ENCODE results near the gene SAMD9L.

Gene SAMD9L

DNA sequence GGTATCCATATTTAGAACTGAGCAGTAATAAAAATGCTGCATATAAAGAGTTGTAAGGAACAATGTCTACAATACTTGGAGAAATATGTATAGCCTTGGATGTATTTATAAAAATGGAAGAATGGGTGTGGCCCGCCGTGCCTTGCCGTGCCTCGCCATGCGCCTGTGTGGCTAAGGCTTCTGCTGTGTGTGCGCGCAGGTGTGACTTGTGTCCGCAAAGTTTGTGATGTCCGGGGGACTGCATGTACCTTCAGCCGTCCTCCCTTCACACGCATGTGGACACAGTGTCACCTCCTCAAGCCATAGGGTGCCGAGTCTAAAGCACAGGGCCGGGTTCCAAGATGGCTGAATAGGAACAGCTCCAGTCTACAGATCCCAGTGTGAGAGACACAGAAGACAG, 40.2 kb downstream of the SAMD9L start:
- POLR2A ChIA-PET, result no interaction called here
- Histone ChIP-seq H3K9me3 (ENCODE audit: control insufficient read depth, insufficient read depth, low read depth, low read length) (no peaks in the 10 kb centered on the region), H3K27ac (ENCODE audit: extremely low read depth, low read depth, low read length) (no peak overlapping the region), H3K36me3 (ENCODE audit: control insufficient read depth in 2 of 2, insufficient read depth in 1 of 2, low read length in 2 of 2) (peaks cover 0 to 10% of the 10 kb centered on the region in 2 experiments; a peak in 1 of 3 replicates), H3K4me1 (ENCODE audit: control insufficient read depth, insufficient read depth, low read length) (no peaks in the 10 kb centered on the region), H3K4me3 (ENCODE audit: low read depth, low read length) (no peak overlapping the region)
- CTCF ChIA-PET, result interaction anchor here (0.6 kb wide), 1 partner anchor 16 kb away, joined by 3 read pairs; no protein-coding TSS in a partner anchor
- TF ChIP-seq ZNF621 (tag by site-specific recombination; IDR thresholded peaks at IDR 0.05) (no peak), RBAK (tag by site-specific recombination; IDR thresholded peaks at IDR 0.05) (no peak), GLI2 (tag by site-specific recombination; IDR thresholded peaks at IDR 0.05; ENCODE audit: borderline replicate concordance, low read depth) (no peak), ZNF335 (tag by site-specific recombination; conservative IDR thresholded peaks at IDR 0.05) (no peak), ZNF23 (tag by site-specific recombination; IDR thresholded peaks at IDR 0.05; ENCODE audit: borderline replicate concordance) (no peak), EGR2 (tag by site-specific recombination; IDR thresholded peaks at IDR 0.05; ENCODE audit: low read depth) (no peak), FEZF1 (tag by site-specific recombination; IDR thresholded peaks at IDR 0.05) (no peak), ZNF169 (tag by site-specific recombination; IDR thresholded peaks at IDR 0.05) (no peak), OSR2 (tag by site-specific recombination; IDR thresholded peaks at IDR 0.05) (no peak), ZFP3 (tag by site-specific recombination; IDR thresholded peaks at IDR 0.05; ENCODE audit: low read depth) (no peak), ZNF585B (tag by site-specific recombination; IDR thresholded peaks at IDR 0.05) (no peak)
- TF ChIP-seq, protein P1, sequence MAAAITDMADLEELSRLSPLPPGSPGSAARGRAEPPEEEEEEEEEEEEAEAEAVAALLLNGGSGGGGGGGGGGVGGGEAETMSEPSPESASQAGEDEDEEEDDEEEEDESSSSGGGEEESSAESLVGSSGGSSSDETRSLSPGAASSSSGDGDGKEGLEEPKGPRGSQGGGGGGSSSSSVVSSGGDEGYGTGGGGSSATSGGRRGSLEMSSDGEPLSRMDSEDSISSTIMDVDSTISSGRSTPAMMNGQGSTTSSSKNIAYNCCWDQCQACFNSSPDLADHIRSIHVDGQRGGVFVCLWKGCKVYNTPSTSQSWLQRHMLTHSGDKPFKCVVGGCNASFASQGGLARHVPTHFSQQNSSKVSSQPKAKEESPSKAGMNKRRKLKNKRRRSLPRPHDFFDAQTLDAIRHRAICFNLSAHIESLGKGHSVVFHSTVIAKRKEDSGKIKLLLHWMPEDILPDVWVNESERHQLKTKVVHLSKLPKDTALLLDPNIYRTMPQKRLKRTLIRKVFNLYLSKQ (tag by site-specific recombination; IDR thresholded peaks at IDR 0.05; ENCODE audit: borderline replicate concordance), result no peak
- TF ChIP-seq, protein P2, sequence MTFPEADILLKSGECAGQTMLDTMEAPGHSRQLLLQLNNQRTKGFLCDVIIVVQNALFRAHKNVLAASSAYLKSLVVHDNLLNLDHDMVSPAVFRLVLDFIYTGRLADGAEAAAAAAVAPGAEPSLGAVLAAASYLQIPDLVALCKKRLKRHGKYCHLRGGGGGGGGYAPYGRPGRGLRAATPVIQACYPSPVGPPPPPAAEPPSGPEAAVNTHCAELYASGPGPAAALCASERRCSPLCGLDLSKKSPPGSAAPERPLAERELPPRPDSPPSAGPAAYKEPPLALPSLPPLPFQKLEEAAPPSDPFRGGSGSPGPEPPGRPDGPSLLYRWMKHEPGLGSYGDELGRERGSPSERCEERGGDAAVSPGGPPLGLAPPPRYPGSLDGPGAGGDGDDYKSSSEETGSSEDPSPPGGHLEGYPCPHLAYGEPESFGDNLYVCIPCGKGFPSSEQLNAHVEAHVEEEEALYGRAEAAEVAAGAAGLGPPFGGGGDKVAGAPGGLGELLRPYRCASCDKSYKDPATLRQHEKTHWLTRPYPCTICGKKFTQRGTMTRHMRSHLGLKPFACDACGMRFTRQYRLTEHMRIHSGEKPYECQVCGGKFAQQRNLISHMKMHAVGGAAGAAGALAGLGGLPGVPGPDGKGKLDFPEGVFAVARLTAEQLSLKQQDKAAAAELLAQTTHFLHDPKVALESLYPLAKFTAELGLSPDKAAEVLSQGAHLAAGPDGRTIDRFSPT (tag by site-specific recombination; IDR thresholded peaks at IDR 0.05), result no peak
- TF ChIP-seq, protein P3, sequence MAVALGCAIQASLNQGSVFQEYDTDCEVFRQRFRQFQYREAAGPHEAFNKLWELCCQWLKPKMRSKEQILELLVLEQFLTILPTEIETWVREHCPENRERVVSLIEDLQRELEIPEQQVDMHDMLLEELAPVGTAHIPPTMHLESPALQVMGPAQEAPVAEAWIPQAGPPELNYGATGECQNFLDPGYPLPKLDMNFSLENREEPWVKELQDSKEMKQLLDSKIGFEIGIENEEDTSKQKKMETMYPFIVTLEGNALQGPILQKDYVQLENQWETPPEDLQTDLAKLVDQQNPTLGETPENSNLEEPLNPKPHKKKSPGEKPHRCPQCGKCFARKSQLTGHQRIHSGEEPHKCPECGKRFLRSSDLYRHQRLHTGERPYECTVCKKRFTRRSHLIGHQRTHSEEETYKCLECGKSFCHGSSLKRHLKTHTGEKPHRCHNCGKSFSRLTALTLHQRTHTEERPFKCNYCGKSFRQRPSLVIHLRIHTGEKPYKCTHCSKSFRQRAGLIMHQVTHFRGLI (tag by site-specific recombination; IDR thresholded peaks at IDR 0.05), result no peak

DNA sequence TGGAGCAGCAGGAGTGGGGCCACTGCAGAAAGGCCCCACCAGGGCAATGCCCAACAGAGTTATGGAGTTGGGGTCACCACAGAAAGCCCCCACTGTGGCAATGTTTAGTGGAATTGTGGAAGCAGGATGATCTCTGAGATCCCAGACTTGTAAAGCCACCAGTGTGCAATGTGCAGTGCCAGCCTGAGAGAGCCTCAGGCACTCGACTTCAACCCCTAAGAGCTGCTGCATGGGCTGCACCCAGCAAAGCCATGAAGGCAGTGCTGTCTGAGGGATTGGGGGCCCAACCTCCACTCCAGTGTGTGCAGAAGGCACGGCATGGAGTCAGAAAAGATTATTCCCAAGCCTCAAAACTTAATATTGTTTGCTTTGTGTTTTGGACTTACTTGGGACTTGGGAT, 50.8 kb downstream of the SAMD9L start:
- Histone ChIP-seq H3K27ac (ENCODE audit: extremely low read depth, low read depth, low read length) (no peak overlapping the region), H3K36me3 (ENCODE audit: control insufficient read depth in 2 of 2, insufficient read depth in 1 of 2, low read length in 2 of 2) (no peaks in the 10 kb centered on the region), H3K4me1 (ENCODE audit: control insufficient read depth, insufficient read depth, low read length) (no peaks in the 10 kb centered on the region), H3K4me3 (ENCODE audit: low read depth, low read length) (no peak overlapping the region), H3K9me3 (ENCODE audit: control insufficient read depth, insufficient read depth, low read depth, low read length) (no peaks in the 10 kb centered on the region)
- ChIA-PET POLR2A (no interaction called here), CTCF (no interaction called here)
- TF ChIP-seq ZNF292 (tag by site-specific recombination; IDR thresholded peaks at IDR 0.05; ENCODE audit: borderline replicate concordance, low read depth) (no peak), ZNF837 (tag by site-specific recombination; IDR thresholded peaks at IDR 0.05) (no peak), ZNF426 (tag by site-specific recombination; IDR thresholded peaks at IDR 0.05) (no peak), ZNF214 (tag by site-specific recombination; IDR thresholded peaks at IDR 0.05; ENCODE audit: borderline replicate concordance) (no peak), HOXC10 (CRISPR knock-in tag; IDR thresholded peaks at IDR 0.05) (no peak), WT1 (tag by site-specific recombination; IDR thresholded peaks at IDR 0.05) (no peak), ZNF391 (tag by site-specific recombination; IDR thresholded peaks at IDR 0.05; ENCODE audit: borderline replicate concordance, low read depth) (no peak), ZNF354C (tag by site-specific recombination; IDR thresholded peaks at IDR 0.05; ENCODE audit: borderline replicate concordance, low read depth) (no peak)
- TF ChIP-seq, protein P4, sequence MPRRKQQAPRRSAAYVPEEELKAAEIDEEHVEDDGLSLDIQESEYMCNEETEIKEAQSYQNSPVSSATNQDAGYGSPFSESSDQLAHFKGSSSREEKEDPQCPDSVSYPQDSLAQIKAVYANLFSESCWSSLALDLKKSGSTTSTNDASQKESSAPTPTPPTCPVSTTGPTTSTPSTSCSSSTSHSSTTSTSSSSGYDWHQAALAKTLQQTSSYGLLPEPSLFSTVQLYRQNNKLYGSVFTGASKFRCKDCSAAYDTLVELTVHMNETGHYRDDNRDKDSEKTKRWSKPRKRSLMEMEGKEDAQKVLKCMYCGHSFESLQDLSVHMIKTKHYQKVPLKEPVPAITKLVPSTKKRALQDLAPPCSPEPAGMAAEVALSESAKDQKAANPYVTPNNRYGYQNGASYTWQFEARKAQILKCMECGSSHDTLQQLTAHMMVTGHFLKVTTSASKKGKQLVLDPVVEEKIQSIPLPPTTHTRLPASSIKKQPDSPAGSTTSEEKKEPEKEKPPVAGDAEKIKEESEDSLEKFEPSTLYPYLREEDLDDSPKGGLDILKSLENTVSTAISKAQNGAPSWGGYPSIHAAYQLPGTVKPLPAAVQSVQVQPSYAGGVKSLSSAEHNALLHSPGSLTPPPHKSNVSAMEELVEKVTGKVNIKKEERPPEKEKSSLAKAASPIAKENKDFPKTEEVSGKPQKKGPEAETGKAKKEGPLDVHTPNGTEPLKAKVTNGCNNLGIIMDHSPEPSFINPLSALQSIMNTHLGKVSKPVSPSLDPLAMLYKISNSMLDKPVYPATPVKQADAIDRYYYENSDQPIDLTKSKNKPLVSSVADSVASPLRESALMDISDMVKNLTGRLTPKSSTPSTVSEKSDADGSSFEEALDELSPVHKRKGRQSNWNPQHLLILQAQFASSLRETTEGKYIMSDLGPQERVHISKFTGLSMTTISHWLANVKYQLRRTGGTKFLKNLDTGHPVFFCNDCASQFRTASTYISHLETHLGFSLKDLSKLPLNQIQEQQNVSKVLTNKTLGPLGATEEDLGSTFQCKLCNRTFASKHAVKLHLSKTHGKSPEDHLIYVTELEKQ (tag by site-specific recombination; IDR thresholded peaks at IDR 0.05; ENCODE audit: borderline replicate concordance), result no peak
